IPS-NIHi7 (cell line): ENCODE data around the gene PHKG1.
"Not testable (repeated sequence)": the region's sequence is repeated elsewhere in the genome, so short reads cannot be mapped to it uniquely, and the experiment has no call there.

Experiments
- DNase-seq: peaks from one replicate; pipeline ENCODE4 v3.0.0; 2012; ENCODE audit warnings: mixed read lengths; ENCODE audit errors: extremely low spot score

The PHKG1 gene

GRCh38 chr7:56045758-56046157 lies 47.0 kb downstream of the PHKG1 start:
- not testable (repeated sequence) for DNase-seq

GRCh38 chr7:56040730-56041129 lies 52.0 kb downstream of the PHKG1 start:
- DNase-seq = no peak

GRCh38 chr7:56033671-56034432 lies 58.9 kb downstream of the PHKG1 start:
- peak; percentile 94 for DNase-seq

- DNase-seq = not testable (repeated sequence)
Observed at GRCh38 chr7:56032578-56032977, 60.2 kb downstream of the PHKG1 start.

- DNase-seq = not testable (repeated sequence)
Observed at GRCh38 chr7:56031556-56031955, 61.2 kb downstream of the PHKG1 start.

- DNase-seq = no peak
Observed at GRCh38 chr7:56030340-56030739, 62.4 kb downstream of the PHKG1 start.
